Left lung (tissue), 10 donors: ENCODE results near the gene G6PC1. TPM values are rescaled to one million over a fixed set of nuclear protein-coding genes. Genes with fewer than 3 reads are reported as not detected.
"Not testable (repeated sequence)": the region's sequence is repeated elsewhere in the genome, so short reads cannot be mapped to it uniquely, and the experiment has no call there.

Source experiments
- ATAC-seq: fragments of 200-7000 bp; cut with Tn5 transposase; one replicate; pipeline ENCODE4 v1.9.1; 2020; ENCODE audit warnings: moderate library complexity
- DNase-seq, 4 donors: peaks; one replicate each; pipeline ENCODE4 v3.0.0-alpha.2; 2013 to 2020
- H3K27ac ChIP-seq, 2 donors: fragments of 200-600 bp; sonication (generic) in 1 of 2; one replicate each; pipeline versions ENCODE4 v1.5.0 to v1.8.0; 2020 to 2021
- H3K27me3 ChIP-seq, 2 donors: fragments of 200-600 bp; sonication (generic) in 1 of 2; one replicate each; pipeline versions ENCODE4 v1.5.0 to v1.8.0; 2020 to 2021
- H3K36me3 ChIP-seq, 2 donors: fragments of 200-600 bp; sonication (generic) in 1 of 2; one replicate each; pipeline versions ENCODE4 v1.5.0 to v1.8.0; 2020 to 2021
- H3K4me1 ChIP-seq, 2 donors: fragments of 200-600 bp; one replicate each; pipeline ENCODE4 v1.8.0; 2021
- H3K4me3 ChIP-seq, 2 donors: fragments of 200-600 bp; sonication (generic) in 1 of 2; one replicate each; pipeline versions ENCODE4 v1.5.0 to v1.8.0; 2020 to 2021; ENCODE audit warnings: mild to moderate bottlenecking in 1 of 2
- H3K9me3 ChIP-seq, 2 donors: fragments of 200-600 bp; sonication (generic) in 1 of 2; one replicate each; pipeline versions ENCODE4 v1.5.0 to v1.8.0; 2020 to 2021
- intact Hi-C, 2 donors: fragments of 100-400 bp; cut with DNase I; formaldehyde crosslinking; loops; one replicate each; pipeline versions ENCODE4 v1.11.2 to v1.14.2; 2022
- polyA plus RNA-seq, 6 donors: library from polyadenylated mRNA; unstranded; fragments of 120-200 nt; gene quantifications; one replicate each; pipeline ENCODE4 v1.2.1, GENCODE V29; 2013; ENCODE audit not compliant: insufficient read length in 6 of 6
- total RNA-seq, 2 donors: library from RNA; stranded (reverse); fragmentation: NEBNext Ultra II Directional; extraction: Animal tissue kit (Norgen Biotek cat#: 25700); gene quantifications; one replicate each; pipeline ENCODE4 v1.2.1, GENCODE V29; 2021
- TF ChIP-seq, protein P1 (sequence below), 2 donors: fragments of 200-600 bp; sonication (generic) in 1 of 2; IDR thresholded peaks; one replicate each; pipeline versions ENCODE4 v1.5.0 to v1.8.0; 2021; ENCODE audit warnings: antibody characterized with exemption in 2 of 2
- donor health status: DM: no; HTN: yes; CAD: no.
- donor health status: DM: no; HTN: no; CAD: no.

The G6PC1 gene
- total and polyA plus RNA-seq, 8 donors, result 0.06 to 0.17 (median 0.10) TPM; not detected in 5

DNA sequence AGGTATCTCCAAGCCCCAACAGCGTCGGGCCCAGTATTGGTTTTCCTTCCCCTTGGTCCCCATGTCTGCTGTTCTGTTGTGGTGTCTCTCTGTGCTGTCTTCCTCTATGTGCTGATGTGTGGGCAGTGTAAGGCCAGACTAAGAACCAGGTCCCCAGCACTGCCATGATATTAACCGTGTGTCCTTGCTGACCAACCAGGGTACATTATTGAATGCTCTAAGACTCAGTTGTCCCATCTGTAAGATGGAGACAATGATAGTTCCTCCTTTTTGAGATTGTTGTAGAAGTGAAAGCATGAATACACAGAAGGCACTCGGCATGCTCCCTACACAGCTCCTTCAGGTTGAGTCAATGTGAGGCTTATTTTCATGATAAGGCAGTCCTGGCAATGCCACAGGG, 29.0 kb upstream of the G6PC1 start:
- Histone ChIP-seq H3K27me3 (no peaks in the 10 kb centered on the region), H3K9me3 (peaks cover 0 to 6% of the 10 kb centered on the region in 2 donors), H3K36me3 (no peaks in the 10 kb centered on the region), H3K4me1 (no peaks in the 10 kb centered on the region), H3K27ac (no peak overlapping the region), H3K4me3 (no peak overlapping the region)
- DNase-seq, result no peak
- TF ChIP-seq, protein P1, sequence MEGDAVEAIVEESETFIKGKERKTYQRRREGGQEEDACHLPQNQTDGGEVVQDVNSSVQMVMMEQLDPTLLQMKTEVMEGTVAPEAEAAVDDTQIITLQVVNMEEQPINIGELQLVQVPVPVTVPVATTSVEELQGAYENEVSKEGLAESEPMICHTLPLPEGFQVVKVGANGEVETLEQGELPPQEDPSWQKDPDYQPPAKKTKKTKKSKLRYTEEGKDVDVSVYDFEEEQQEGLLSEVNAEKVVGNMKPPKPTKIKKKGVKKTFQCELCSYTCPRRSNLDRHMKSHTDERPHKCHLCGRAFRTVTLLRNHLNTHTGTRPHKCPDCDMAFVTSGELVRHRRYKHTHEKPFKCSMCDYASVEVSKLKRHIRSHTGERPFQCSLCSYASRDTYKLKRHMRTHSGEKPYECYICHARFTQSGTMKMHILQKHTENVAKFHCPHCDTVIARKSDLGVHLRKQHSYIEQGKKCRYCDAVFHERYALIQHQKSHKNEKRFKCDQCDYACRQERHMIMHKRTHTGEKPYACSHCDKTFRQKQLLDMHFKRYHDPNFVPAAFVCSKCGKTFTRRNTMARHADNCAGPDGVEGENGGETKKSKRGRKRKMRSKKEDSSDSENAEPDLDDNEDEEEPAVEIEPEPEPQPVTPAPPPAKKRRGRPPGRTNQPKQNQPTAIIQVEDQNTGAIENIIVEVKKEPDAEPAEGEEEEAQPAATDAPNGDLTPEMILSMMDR (IDR thresholded peaks at IDR 0.05), result no peak
- intact Hi-C loops, result no loop called here
- ATAC-seq, result no peak

DNA sequence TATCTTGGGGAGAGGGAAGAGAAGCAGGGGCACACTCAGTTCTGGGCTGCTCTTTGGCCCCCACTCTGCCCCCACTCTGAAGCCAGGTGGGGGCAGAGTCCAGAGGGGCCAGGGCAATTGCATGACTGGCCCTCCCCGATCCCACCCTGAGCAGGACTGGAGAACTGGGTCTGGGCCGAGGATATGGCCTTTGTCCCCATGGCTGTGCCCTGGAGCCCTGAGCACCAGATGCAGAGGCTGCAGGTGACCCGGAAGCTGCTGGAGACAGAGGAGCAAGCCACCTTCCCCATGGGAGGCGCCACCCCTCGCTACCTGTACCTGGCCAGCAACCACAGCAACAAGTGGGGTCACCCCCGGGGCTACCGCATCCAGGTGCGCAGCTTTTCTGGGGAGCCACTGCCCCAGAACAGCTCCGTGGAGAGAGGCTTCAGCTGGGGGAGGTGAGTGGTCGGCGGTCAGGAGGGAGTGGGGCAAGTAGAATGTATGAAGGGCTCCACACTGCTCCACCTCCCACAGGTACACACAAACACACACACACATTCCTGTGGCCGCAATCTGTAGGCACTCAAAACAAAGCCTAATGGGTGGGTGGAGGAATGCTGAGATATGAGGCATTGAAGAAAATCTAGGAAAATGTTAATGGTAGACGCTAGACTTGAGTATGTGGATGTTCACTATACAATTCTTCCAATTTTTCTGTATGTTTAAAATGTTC, 28.2 kb upstream of the G6PC1 start:
- TF ChIP-seq, protein P1 (IDR thresholded peaks at IDR 0.05), result no peak
- no peak overlapping the region for H3K4me3 ChIP-seq
- intact Hi-C loops, result no loop called here
- H3K36me3 ChIP-seq, result no peaks in the 10 kb centered on the region
- H3K27ac ChIP-seq, result no peak overlapping the region
- H3K9me3 ChIP-seq, result peaks cover 0 to 6% of the 10 kb centered on the region in 2 donors
- no peak for ATAC-seq
- no peaks in the 10 kb centered on the region for H3K27me3 ChIP-seq
- DNase-seq, result no peak
- no peaks in the 10 kb centered on the region for H3K4me1 ChIP-seq

DNA sequence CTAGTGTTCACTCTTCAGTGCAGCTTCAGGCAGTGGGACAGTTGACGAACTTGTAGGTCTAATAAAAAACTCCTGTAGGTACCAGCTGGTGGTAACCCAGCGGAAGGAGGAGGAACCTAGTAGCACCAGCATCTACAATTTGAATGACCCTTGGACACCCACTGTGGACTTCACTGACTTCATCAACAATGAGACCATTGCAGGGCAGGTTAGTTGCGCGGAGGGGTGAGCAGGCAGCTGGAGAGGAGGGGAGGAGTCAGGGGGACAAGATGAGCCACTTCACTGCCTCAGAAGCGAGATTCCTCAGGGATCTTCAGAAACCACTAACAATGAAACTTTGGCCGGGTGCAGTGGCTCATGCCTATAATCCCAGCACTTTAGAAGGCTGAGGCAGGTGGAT, 27.3 kb upstream of the G6PC1 start:
- TF ChIP-seq, protein P1 (IDR thresholded peaks at IDR 0.05), result no peak
- H3K27me3 ChIP-seq, result no peaks in the 10 kb centered on the region
- no peak overlapping the region for H3K27ac ChIP-seq
- ATAC-seq (no peak), DNase-seq (no peak)
- no peak overlapping the region for H3K4me3 ChIP-seq
- no peaks in the 10 kb centered on the region for H3K36me3 ChIP-seq
- H3K9me3 ChIP-seq, result peaks cover 0 to 6% of the 10 kb centered on the region in 2 donors
- no peaks in the 10 kb centered on the region for H3K4me1 ChIP-seq
- intact Hi-C loops, result no loop called here

DNA sequence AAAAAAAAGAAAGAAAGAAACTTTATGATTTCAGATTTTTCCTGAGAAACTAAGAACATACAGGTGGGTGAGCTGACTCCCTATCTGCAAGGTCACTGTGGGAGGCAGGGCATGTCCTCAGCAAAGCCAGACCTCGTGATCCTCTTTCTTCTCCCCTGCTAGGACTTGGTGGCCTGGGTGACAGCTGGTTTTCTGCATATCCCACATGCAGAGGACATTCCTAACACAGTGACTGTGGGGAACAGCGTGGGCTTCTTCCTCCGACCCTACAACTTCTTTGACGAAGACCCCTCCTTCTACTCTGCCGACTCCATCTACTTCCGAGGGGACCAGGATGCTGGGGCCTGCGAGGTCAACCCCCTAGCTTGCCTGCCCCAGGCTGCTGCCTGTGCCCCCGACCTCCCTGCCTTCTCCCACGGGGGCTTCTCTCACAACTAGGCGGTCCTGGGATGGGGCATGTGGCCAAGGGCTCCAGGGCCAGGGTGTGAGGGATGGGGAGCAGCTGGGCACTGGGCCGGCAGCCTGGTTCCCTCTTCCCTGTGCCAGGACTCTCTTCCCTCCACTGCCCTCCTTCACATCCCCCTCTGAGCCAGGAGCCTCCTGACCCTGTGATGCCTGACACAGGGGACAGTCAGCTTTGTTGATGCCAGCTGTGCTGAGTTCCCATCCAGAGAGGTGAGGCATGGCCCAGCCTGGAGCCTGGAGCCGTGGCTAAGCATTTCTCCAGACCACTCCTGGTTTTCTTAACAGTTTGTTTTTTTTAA, 26.5 kb upstream of the G6PC1 start:
- DNase-seq, result peak in 2 of 4 donors; percentile 71 to 72

DNA sequence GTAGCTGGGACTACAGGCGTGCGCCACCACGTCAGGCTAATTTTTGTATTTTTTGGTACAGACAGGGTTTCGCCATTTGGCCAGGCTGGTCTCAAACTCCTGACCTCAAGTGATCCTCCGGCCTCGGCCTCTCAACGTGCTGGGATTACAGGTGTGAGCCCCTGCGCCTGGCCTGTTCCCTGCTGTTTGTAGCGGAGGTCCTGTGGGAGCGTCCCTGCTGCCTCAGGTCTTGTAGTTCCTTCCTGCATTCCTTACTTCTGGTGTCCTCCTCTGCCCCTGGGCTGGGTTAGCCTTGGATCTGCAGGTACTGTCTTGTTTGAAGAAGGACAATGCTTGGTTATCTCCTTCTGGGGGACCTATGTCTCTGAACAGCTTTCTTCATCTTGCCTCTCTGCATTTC, 23.6 kb upstream of the G6PC1 start:
- no peak for DNase-seq
- no peak overlapping the region for H3K27ac ChIP-seq
- H3K9me3 ChIP-seq, result no peaks in the 10 kb centered on the region
- H3K4me3 ChIP-seq, result no peak overlapping the region
- no peaks in the 10 kb centered on the region for H3K4me1 ChIP-seq
- H3K36me3 ChIP-seq, result no peaks in the 10 kb centered on the region
- no peak for ATAC-seq
- no peaks in the 10 kb centered on the region for H3K27me3 ChIP-seq
- intact Hi-C loops, result no loop called here
- TF ChIP-seq, protein P1 (IDR thresholded peaks at IDR 0.05), result no peak

More for the DNA sequence above, 26.5 kb upstream of the G6PC1 start:
- H3K9me3 ChIP-seq, H3K27me3 ChIP-seq, H3K36me3 ChIP-seq, intact Hi-C loops, H3K4me3 ChIP-seq, H3K4me1 ChIP-seq, H3K27ac ChIP-seq, ATAC-seq: not testable (repeated sequence)
